Activated naive CD4-positive, alpha-beta T cell treated with anti-CD3 and anti-CD28 coated beads for 36 hours (primary cell): Measurements from ENCODE around the gene NABP1. TPM values are rescaled to one million over a fixed set of nuclear protein-coding genes. Genes with fewer than 3 reads are reported as not detected.
A peak's percentile ranks its signal among the peaks of the same experiment; 100 is the strongest.

Experiments
- CTCF ChIA-PET: fragments of 350-600 bp; sonication (Branson Sonifier 250); formaldehyde crosslinking; loops from one replicate; lab custom pipeline; 2021; ENCODE audit warnings: antibody characterized with exemption; lab: Charles Lee
- DNase-seq: peaks from one replicate; pipeline ENCODE4 v3.0.0-alpha.2; 2020
- H3K27ac Mint-ChIP-seq: one replicate; pipeline ENCODE4 v1.8.0; 2021; ENCODE audit warnings: mild to moderate bottlenecking, mixed read lengths
- H3K27me3 Mint-ChIP-seq: one replicate; pipeline ENCODE4 v1.8.0; 2021; ENCODE audit warnings: low read depth, mixed read lengths
- H3K36me3 Mint-ChIP-seq: one replicate; pipeline ENCODE4 v1.8.0; 2021; ENCODE audit warnings: low read depth, mixed read lengths
- H3K4me1 Mint-ChIP-seq: one replicate; pipeline ENCODE4 v1.8.0; 2021; ENCODE audit warnings: low read depth, mixed read lengths
- H3K4me3 Mint-ChIP-seq: one replicate; pipeline ENCODE4 v1.8.0; 2021; ENCODE audit warnings: mild to moderate bottlenecking, moderate library complexity, mixed read lengths
- H3K9me3 Mint-ChIP-seq: one replicate; pipeline ENCODE4 v1.8.0; 2021; ENCODE audit warnings: mixed read lengths
- intact Hi-C: fragments of 100-400 bp; cut with micrococcal nuclease; formaldehyde crosslinking; loops from one replicate; pipeline ENCODE4 v1.15.1; 2023
- total RNA-seq, 2 experiments: library from RNA; stranded (reverse); gene quantifications; one replicate each; pipeline ENCODE4 v1.2.3, GENCODE V29; 2021

Gene NABP1
- total RNA-seq, result 100 to 1,000 TPM in 1 of 2 experiments, 10 to 100 TPM in 1; 97.5 to 101 TPM

GRCh38 chr2:191677646-191678436 is at the start of gene NABP1:
NABP1 (plus strand) TSS chr2:191678136; CDS start chr2:191678615, 479 bp downstream.
- Mint-ChIP-seq H3K9me3 (no peaks in the 10 kb centered on the region), H3K27me3 (no peaks in the 10 kb centered on the region), H3K36me3 (peaks cover 44% of the 10 kb centered on the region), H3K4me1 (peaks cover 37% of the 10 kb centered on the region), H3K27ac (peak within 1 kb of the TSS; percentile 100), H3K4me3 (peak within 1 kb of the TSS; percentile 99)
- intact Hi-C loops, result loop anchor here (1.0 to 5.0 kb wide), 13 partner anchors 41 to 1146 kb away; partner anchors contain the start of genes NAB1, NEMP2, STAT1 and STAT4
- CTCF ChIA-PET, result interaction anchor here (1.1 to 1.6 kb wide), 2 partner anchors 34 to 626 kb away, joined by 3 to 4 read pairs; no protein-coding TSS in a partner anchor
- peak; percentile 99 for DNase-seq

GRCh38 chr2:191629001-191629453 is 48.9 kb upstream of the NABP1 start:
- peak; percentile 53 for DNase-seq
- Mint-ChIP-seq H3K9me3 (no peaks in the 10 kb centered on the region), H3K4me3 (peak overlapping the region; percentile 13), H3K36me3 (no peaks in the 10 kb centered on the region), H3K27ac (peak overlapping the region; percentile 42), H3K27me3 (no peaks in the 10 kb centered on the region), H3K4me1 (peaks cover 54% of the 10 kb centered on the region)
- intact Hi-C loops, result no loop called here
- CTCF ChIA-PET, result interaction anchor here (1.0 to 4.1 kb wide), 3 partner anchors 9 to 46 kb away, joined by 3 to 16 read pairs (median 3); no protein-coding TSS in a partner anchor

GRCh38 chr2:191629976-191630712 is 47.8 kb upstream of the NABP1 start:
- CTCF ChIA-PET, result interaction anchor here (1.4 kb wide), 1 partner anchor 10 kb away, joined by 7 read pairs; no protein-coding TSS in a partner anchor
- Mint-ChIP-seq H3K36me3 (no peaks in the 10 kb centered on the region), H3K27ac (no peak overlapping the region), H3K27me3 (no peaks in the 10 kb centered on the region), H3K4me3 (no peak overlapping the region), H3K9me3 (no peaks in the 10 kb centered on the region), H3K4me1 (peaks cover 44% of the 10 kb centered on the region)
- intact Hi-C loops, result no loop called here
- DNase-seq, result no peak

- no peaks in the 10 kb centered on the region for H3K27me3 Mint-ChIP-seq
- H3K27ac Mint-ChIP-seq, result no peak overlapping the region
- H3K9me3 Mint-ChIP-seq, result no peaks in the 10 kb centered on the region
- CTCF ChIA-PET, result interaction anchor here (0.9 to 1.3 kb wide), 2 partner anchors 62 to 65 kb away, joined by 3 to 5 read pairs; no protein-coding TSS in a partner anchor
- no peaks in the 10 kb centered on the region for H3K36me3 Mint-ChIP-seq
- intact Hi-C loops, result no loop called here
- DNase-seq, result no peak
- H3K4me1 Mint-ChIP-seq, result peaks cover 45% of the 10 kb centered on the region
- H3K4me3 Mint-ChIP-seq, result no peak overlapping the region
Measured at GRCh38 chr2:191631754-191632153, 46.2 kb upstream of the NABP1 start.

- no peak overlapping the region for H3K27ac Mint-ChIP-seq
- no peaks in the 10 kb centered on the region for H3K27me3 Mint-ChIP-seq
- CTCF ChIA-PET, result no interaction called here
- H3K4me3 Mint-ChIP-seq, result no peak overlapping the region
- intact Hi-C loops, result no loop called here
- DNase-seq, result no peak
- peaks cover 50% of the 10 kb centered on the region for H3K4me1 Mint-ChIP-seq
- no peaks in the 10 kb centered on the region for H3K9me3 Mint-ChIP-seq
- H3K36me3 Mint-ChIP-seq, result no peaks in the 10 kb centered on the region
Measured at GRCh38 chr2:191632426-191632825, 45.5 kb upstream of the NABP1 start.

GRCh38 chr2:191634791-191635190 is 43.1 kb upstream of the NABP1 start:
- peaks cover 50% of the 10 kb centered on the region for H3K4me1 Mint-ChIP-seq
- intact Hi-C loops, result loop anchor here (1.0 to 5.0 kb wide), 3 partner anchors 9 to 442 kb away; no protein-coding TSS in a partner anchor
- H3K36me3 Mint-ChIP-seq, result no peaks in the 10 kb centered on the region
- H3K9me3 Mint-ChIP-seq, result no peaks in the 10 kb centered on the region
- no peak overlapping the region for H3K27ac Mint-ChIP-seq
- no peak for DNase-seq
- CTCF ChIA-PET, result no interaction called here
- no peaks in the 10 kb centered on the region for H3K27me3 Mint-ChIP-seq
- no peak overlapping the region for H3K4me3 Mint-ChIP-seq

- Mint-ChIP-seq H3K4me3 (no peak overlapping the region), H3K27ac (peak overlapping the region; percentile 22), H3K36me3 (no peaks in the 10 kb centered on the region), H3K27me3 (no peaks in the 10 kb centered on the region), H3K9me3 (no peaks in the 10 kb centered on the region), H3K4me1 (peaks cover 49% of the 10 kb centered on the region)
- intact Hi-C loops, result loop anchor here (1.0 to 5.0 kb wide), 3 partner anchors 10 to 443 kb away; no protein-coding TSS in a partner anchor
- peak; percentile 60 for DNase-seq
- CTCF ChIA-PET, result interaction anchor here (0.8 kb wide), 1 partner anchor 48 kb away, joined by 3 read pairs; no protein-coding TSS in a partner anchor
Measured at GRCh38 chr2:191635333-191636234, 42.4 kb upstream of the NABP1 start.

GRCh38 chr2:191636235-191636543 is 41.7 kb upstream of the NABP1 start:
- Mint-ChIP-seq H3K27me3 (no peaks in the 10 kb centered on the region), H3K36me3 (no peaks in the 10 kb centered on the region), H3K9me3 (no peaks in the 10 kb centered on the region), H3K27ac (no peak overlapping the region), H3K4me1 (peaks cover 53% of the 10 kb centered on the region), H3K4me3 (no peak overlapping the region)
- DNase-seq, result no peak
- CTCF ChIA-PET, result interaction anchor here (0.8 to 2.9 kb wide), 2 partner anchors 9 to 49 kb away, joined by 3 to 16 read pairs; no protein-coding TSS in a partner anchor
- intact Hi-C loops, result loop anchor here (5.0 kb wide), 2 partner anchors 106 to 444 kb away; no protein-coding TSS in a partner anchor

GRCh38 chr2:191636586-191636985 is 41.4 kb upstream of the NABP1 start:
- H3K36me3 Mint-ChIP-seq, result no peaks in the 10 kb centered on the region
- no peak overlapping the region for H3K4me3 Mint-ChIP-seq
- CTCF ChIA-PET, result interaction anchor here (0.8 to 2.9 kb wide), 3 partner anchors 10 to 64 kb away, joined by 3 to 16 read pairs (median 4); no protein-coding TSS in a partner anchor
- no peak for DNase-seq
- peak overlapping the region; percentile 37 for H3K27ac Mint-ChIP-seq
- H3K9me3 Mint-ChIP-seq, result no peaks in the 10 kb centered on the region
- no peaks in the 10 kb centered on the region for H3K27me3 Mint-ChIP-seq
- H3K4me1 Mint-ChIP-seq, result peaks cover 52% of the 10 kb centered on the region
- intact Hi-C loops, result loop anchor here (5.0 kb wide), 2 partner anchors 106 to 444 kb away; no protein-coding TSS in a partner anchor

GRCh38 chr2:191637182-191638078 is 40.5 kb upstream of the NABP1 start:
- Mint-ChIP-seq H3K27ac (peak overlapping the region; percentile 77), H3K4me3 (no peak overlapping the region), H3K9me3 (no peaks in the 10 kb centered on the region), H3K4me1 (peaks cover 58% of the 10 kb centered on the region), H3K27me3 (no peaks in the 10 kb centered on the region), H3K36me3 (no peaks in the 10 kb centered on the region)
- CTCF ChIA-PET, result interaction anchor here (0.6 to 2.9 kb wide), 10 partner anchors 11 to 71 kb away, joined by 3 to 16 read pairs (median 4); no protein-coding TSS in a partner anchor
- DNase-seq, result no peak
- intact Hi-C loops, result loop anchor here (1.0 to 5.0 kb wide), 6 partner anchors 14 to 445 kb away; no protein-coding TSS in a partner anchor
